Measurements from ENCODE around the gene KLHL21. TPM values are rescaled to one million over a fixed set of nuclear protein-coding genes. Genes with fewer than 3 reads are reported as not detected.

Gene KLHL21
- polyA plus RNA-seq, 2 of the 4 experiments (the other 2 are of a cell fraction): 3.3 to 10.5 TPM

DNA sequence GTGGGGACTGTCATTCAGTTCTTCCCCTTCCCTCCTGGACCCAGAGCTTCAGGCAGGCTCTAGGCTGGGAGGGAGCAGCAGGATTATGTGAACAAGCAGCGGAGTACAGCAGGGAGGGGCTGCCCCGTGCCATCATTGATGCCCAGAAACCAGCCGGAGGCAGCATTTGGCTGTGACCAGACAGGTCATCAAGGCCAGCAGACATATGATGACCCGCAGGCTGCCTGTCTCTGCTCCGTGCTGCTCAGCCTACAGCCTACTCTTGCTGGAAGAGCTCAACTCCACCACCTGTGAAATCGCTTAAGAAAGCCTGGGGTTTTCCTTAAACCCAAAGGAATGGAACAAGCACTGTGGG lies 4.9 kb downstream of the KLHL21 start:
- no peak for ATAC-seq
- 92% methylated on average over 4 of the region's 6 CpGs for WGBS (ENCODE audit: missing lambda C conversion rate)
- ChIA-PET CTCF (interaction anchor here (1.0 to 1.7 kb wide), 2 partner anchors 10 to 43 kb away, joined by 3 to 4 read pairs; partner anchors contain the start of genes NOL9 and TAS1R1), POLR2A (no interaction called here)
- TF ChIP-seq NFE2L2 (conservative IDR thresholded peaks at IDR 0.05; ENCODE audit: low read length): no peak
- TF ChIP-seq ESRRA (IDR thresholded peaks at IDR 0.05; ENCODE audit: borderline replicate concordance, low read length): no peak
- no peak for TF ChIP-seq E2F6 (IDR thresholded peaks at IDR 0.05; ENCODE audit: borderline replicate concordance, low read depth)
- no peak for TF ChIP-seq ZC3H11A (IDR thresholded peaks at IDR 0.05)
- TF ChIP-seq HOXA7 (CRISPR knock-in tag; IDR thresholded peaks at IDR 0.05): no peak
- TF ChIP-seq POLR2A (IDR thresholded peaks at IDR 0.05; ENCODE audit: low read length): no peak
- no peak for TF ChIP-seq JUN (IDR thresholded peaks at IDR 0.05)
- no peak for TF ChIP-seq HOXB13 (CRISPR knock-in tag; IDR thresholded peaks at IDR 0.05; ENCODE audit: low read depth)
- no peak for TF ChIP-seq BCL3 (IDR thresholded peaks at IDR 0.05)
- TF ChIP-seq FOSB (CRISPR knock-in tag; IDR thresholded peaks at IDR 0.05): no peak
- TF ChIP-seq PBX3 (IDR thresholded peaks at IDR 0.05): no peak
- TF ChIP-seq EHF (CRISPR knock-in tag; IDR thresholded peaks at IDR 0.05): no peak
- TF ChIP-seq ATOH8 (CRISPR knock-in tag; IDR thresholded peaks at IDR 0.05; ENCODE audit: low read depth): no peak
- no peak for TF ChIP-seq TFCP2L1 (CRISPR knock-in tag; IDR thresholded peaks at IDR 0.05)
- no peak for TF ChIP-seq EP300 (IDR thresholded peaks at IDR 0.05)
- no peak for TF ChIP-seq BHLHE40 (IDR thresholded peaks at IDR 0.05; ENCODE audit: low read depth, low read length)
- TF ChIP-seq KDM1A (IDR thresholded peaks at IDR 0.05; ENCODE audit: low read depth): no peak
- H3K4me2 ChIP-seq: no peak overlapping the region
- no peak for DNase-seq (ENCODE audit: low read depth in 1 of 2, low spot score in 1 of 2)
- no peak overlapping the region for H3K27ac ChIP-seq
- H3K4me1 ChIP-seq: peaks cover 13% of the 10 kb centered on the region; the same call in 2 of the 3 replicates
- H3K9me3 ChIP-seq: no peaks in the 10 kb centered on the region
- FAIRE-seq: no peak
- no peak overlapping the region for H3K4me3 ChIP-seq

DNA sequence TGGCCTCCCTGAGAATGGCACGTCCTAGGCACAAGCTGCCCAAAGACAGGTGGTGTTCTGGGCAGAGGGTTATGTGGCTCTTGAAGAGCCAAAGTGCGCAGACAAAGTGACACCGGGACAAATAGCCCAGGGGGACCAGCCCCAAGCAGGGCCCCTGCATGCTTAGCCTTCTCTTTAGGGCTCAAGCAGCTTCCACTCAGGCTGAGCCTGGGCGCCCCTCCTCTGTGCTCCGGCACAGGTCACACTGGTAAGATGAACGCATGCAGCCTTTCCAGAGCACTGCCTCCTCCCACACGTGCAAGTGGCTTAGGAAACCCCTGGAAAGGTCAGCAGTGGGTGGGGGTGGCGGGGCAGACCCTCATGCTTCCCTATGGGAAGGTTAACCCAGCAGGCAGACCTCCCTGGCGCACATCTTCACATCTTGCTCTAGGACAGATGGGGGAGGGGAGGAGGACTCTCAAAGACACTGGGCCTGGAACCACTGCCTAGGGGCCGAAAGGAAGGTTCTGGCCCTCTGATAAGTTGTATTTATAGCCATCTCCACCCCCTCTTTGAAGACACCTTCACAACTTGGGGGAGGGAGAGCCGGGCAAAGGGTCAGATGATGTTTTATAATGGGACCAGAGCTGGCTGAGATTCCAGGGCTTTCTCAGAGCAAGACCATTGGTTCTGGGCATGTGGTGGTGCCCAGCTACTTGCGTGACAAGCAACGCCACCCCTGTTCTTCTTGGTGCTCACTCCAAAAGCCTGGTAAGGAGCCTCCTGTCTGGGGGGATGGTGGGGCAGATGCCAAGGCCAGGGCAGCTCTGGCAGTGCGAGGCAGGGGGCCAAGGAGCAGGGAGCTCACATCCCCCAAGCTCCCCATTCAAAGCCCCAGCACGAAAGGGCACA lies 5.5 kb downstream of the KLHL21 start:
- FAIRE-seq: no peak
- no peak for ATAC-seq
- no peak overlapping the region for H3K4me2 ChIP-seq
- H3K4me1 ChIP-seq: peaks cover 13% of the 10 kb centered on the region; the same call in 2 of the 3 replicates
- no peaks in the 10 kb centered on the region for H3K9me3 ChIP-seq
- POLR2A ChIA-PET: no interaction called here
- no peak for DNase-seq (ENCODE audit: low read depth in 1 of 2, low spot score in 1 of 2)
- 90% methylated on average over 7 of the region's 15 CpGs for WGBS (ENCODE audit: missing lambda C conversion rate)
- no peak overlapping the region for H3K4me3 ChIP-seq
- no peak overlapping the region for H3K27ac ChIP-seq
- CTCF ChIA-PET: interaction anchor here (1.0 to 1.7 kb wide), 3 partner anchors 11 to 43 kb away, joined by 3 to 4 read pairs (median 4); partner anchors contain the start of genes NOL9 and TAS1R1
- TF ChIP-seq NR3C1 (IDR thresholded peaks at IDR 0.05) (no peak), RAD21 (conservative IDR thresholded peaks at IDR 0.05 in 1 of 2, IDR thresholded peaks at IDR 0.05 in 1 of 2) (no peak), ESRRA (IDR thresholded peaks at IDR 0.05; ENCODE audit: borderline replicate concordance, low read length) (no peak), MYC (IDR thresholded peaks at IDR 0.05; ENCODE audit: borderline replicate concordance, low read length) (no peak), RARB (CRISPR knock-in tag; IDR thresholded peaks at IDR 0.05) (no peak), NPAS2 (CRISPR knock-in tag; IDR thresholded peaks at IDR 0.05; ENCODE audit: borderline replicate concordance) (no peak), CEBPB (IDR thresholded peaks at IDR 0.05) (no peak), FOSB (CRISPR knock-in tag; IDR thresholded peaks at IDR 0.05) (no peak), CHD4 (IDR thresholded peaks at IDR 0.05; ENCODE audit: borderline replicate concordance) (no peak), NFE2L2 (conservative IDR thresholded peaks at IDR 0.05; ENCODE audit: low read length) (no peak), POLR2A (IDR thresholded peaks at IDR 0.05; ENCODE audit: low read length) (no peak), SREBF2 (IDR thresholded peaks at IDR 0.05) (no peak), HOXB5 (CRISPR knock-in tag; IDR thresholded peaks at IDR 0.05) (no peak), MAZ (IDR thresholded peaks at IDR 0.05; ENCODE audit: borderline replicate concordance, low read depth, low read length) (no peak), RFX5 (IDR thresholded peaks at IDR 0.05) (no peak), CBX8 (IDR thresholded peaks at IDR 0.05) (no peak)
- TF ChIP-seq, protein P1, sequence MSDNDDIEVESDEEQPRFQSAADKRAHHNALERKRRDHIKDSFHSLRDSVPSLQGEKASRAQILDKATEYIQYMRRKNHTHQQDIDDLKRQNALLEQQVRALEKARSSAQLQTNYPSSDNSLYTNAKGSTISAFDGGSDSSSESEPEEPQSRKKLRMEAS (IDR thresholded peaks at IDR 0.05): no peak

Data from A549 (cell line).